ENCODE measurements around the gene S100A3.

DNA sequence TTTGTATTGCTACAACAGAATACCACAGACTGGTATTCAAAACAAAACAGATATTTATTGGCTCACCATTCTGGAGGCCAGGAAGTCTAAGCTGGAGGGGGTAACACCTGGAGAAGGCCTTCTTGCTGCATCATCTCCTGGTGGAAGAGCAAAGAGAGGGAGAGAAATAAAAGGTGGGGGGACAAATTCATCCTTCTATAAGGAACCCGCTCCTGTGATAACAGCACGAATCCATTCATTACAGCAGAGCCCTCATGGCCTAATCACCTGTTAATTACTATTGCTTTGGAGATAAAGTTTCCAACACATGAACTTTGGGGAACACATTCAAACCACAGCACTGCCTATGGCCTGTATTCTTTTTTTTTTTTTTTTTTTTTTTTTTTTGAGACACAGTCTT is 11.2 kb upstream of the S100A3 start:
- TF ChIP-seq EZH2 (IDR thresholded peaks at IDR 0.05; ENCODE audit: borderline replicate concordance, low read length), result no peak
- TF ChIP-seq CTCF (IDR thresholded peaks at IDR 0.05; ENCODE audit: low read length), result no peak
